Hematopoietic multipotent progenitor cell treated with erythropoietin and hydrocortisone succinate and interleukin-3 and kit ligand, for 17 days (in vitro differentiated cells): ENCODE data around the gene PRKRIP1.
"Not testable (repeated sequence)": the region's sequence is repeated elsewhere in the genome, so short reads cannot be mapped to it uniquely, and the experiment has no call there.

Experiments used
- DNase-seq: peaks from one replicate; pipeline ENCODE4 v3.0.0-alpha.2; 2015; ENCODE audit warnings: low spot score

The PRKRIP1 gene

DNA sequence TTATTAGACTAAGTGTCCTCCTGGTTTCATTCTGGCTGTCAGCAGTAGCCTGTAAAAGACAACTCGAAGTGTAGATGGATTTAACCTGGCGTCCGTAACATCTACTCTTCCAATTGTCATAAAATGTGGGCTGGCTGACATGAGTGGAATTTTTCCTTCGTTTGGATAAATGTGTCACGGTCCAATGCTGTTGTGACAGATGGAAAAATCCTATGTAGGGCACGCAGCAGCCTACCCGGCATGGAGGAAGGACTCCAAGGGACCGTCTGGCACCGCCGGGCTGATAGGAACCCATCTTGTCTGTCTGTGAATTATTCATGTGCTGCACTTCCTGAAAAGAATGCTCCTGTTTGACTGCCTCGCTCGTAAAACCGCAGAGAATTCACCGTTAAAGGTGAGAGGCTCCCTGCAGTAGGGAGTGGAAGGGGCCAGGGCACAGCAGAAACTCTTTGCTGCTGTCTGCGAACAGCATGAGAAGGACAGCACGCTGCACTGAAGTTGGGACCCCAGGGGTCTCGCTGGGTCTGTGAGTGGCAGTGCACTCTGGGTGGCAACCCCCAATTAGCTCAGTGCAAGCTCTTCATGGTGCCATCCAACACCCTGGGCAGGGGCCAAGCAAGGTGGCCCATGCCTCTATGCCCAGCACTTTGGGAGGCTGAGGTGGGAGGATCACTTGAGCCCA lies 35.6 kb downstream of the PRKRIP1 start:
- DNase-seq = no peak

GRCh38 chr7:102432442-102433218 lies 36.5 kb downstream of the PRKRIP1 start:
- DNase-seq = no peak

GRCh38 chr7:102433219-102434038 lies 37.3 kb downstream of the PRKRIP1 start, which contains the start of gene ORAI2:
TSS of gene ORAI2 (plus strand) at chr7:102433575. CDS start at chr7:102438957, 5,382 bp downstream.
- peak; percentile 44 for DNase-seq

- DNase-seq = no peak
Measured at GRCh38 chr7:102434039-102434486, 37.9 kb downstream of the PRKRIP1 start.

- DNase-seq = no peak
Measured at GRCh38 chr7:102436118-102436517, 40.0 kb downstream of the PRKRIP1 start.

GRCh38 chr7:102439963-102440795 lies 44.0 kb downstream of the PRKRIP1 start:
- no peak for DNase-seq

DNA sequence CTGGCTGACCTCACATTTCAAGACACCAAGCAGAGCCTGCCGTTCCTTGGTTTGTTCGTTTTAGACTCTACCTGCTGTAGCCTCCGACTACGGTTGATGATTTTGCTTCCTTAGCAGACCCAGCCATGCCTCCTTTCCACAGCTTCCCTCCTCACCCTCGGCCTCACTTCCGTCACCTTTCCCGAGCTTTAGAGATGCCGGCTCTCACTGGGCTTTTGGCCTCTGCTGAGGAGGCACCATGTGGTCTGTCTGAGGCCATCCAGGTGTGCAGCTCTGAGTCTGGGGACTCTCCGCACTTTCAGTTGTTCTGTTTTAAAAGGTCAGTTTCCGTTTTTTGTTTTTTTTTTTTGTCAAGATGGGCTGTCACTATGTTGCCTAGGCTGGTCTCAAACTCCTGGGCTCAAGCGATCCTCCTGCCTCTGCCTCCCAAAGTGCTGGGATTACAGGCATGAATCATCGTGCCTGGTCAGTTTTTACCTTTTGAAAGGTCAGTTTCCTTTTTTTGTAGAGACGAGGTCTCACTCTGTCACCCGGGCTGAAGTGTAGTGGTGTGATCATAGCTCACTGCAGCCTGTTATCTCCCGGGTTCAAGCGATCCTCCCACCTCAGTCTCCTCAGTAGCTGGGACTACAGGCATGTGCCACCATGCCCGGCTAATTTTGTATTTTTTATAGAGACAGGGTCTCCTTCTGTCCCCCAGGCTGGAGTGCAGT lies 49.0 kb downstream of the PRKRIP1 start:
- no peak for DNase-seq

- DNase-seq = no peak
Measured at GRCh38 chr7:102445674-102446071, 49.5 kb downstream of the PRKRIP1 start.

DNA sequence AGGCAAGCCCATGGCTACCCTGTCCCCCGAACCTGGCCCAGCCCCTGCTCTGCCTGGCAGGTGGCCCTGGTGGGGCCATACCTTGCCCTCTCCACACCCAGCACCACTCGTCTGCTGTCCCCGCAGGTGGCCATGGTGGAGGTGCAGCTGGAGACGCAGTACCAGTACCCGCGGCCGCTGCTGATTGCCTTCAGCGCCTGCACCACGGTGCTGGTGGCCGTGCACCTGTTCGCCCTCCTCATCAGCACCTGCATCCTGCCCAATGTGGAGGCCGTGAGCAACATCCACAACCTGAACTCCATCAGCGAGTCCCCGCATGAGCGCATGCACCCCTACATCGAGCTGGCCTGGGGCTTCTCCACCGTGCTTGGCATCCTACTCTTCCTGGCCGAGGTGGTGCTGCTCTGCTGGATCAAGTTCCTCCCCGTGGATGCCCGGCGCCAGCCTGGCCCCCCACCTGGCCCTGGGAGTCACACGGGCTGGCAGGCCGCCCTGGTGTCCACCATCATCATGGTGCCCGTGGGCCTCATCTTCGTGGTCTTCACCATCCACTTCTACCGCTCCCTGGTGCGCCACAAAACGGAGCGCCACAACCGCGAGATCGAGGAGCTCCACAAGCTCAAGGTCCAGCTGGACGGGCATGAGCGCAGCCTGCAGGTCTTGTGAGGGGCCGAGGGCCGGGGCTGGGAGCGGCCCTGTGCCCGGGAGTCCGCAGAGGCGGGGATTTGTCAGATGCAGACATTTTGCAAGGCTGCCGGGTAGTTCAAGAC lies 50.4 kb downstream of the PRKRIP1 start:
- DNase-seq = no peak

DNA sequence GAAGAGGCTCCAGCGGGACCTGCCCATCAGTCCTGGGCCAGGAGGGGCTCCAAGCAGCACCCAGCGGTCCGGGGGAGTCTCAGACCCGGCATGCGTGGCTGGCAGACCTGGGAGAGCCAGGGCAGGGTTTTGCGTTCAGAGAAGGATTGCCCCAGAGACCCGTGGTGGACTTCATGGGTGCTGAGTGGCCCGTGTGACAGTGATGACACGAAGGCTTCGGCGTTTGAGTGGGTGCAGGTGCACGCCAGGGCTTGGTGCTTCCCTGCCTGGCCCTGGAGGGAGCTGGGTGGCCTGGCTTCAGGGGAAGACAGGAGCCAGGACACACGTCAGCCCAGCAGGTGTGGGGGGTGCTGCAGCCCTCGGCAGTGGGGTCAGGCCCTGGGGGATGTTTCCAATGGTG lies 51.1 kb downstream of the PRKRIP1 start:
- no peak for DNase-seq

GRCh38 chr7:102449136-102449535 lies 53.0 kb downstream of the PRKRIP1 start:
- no peak for DNase-seq

DNA sequence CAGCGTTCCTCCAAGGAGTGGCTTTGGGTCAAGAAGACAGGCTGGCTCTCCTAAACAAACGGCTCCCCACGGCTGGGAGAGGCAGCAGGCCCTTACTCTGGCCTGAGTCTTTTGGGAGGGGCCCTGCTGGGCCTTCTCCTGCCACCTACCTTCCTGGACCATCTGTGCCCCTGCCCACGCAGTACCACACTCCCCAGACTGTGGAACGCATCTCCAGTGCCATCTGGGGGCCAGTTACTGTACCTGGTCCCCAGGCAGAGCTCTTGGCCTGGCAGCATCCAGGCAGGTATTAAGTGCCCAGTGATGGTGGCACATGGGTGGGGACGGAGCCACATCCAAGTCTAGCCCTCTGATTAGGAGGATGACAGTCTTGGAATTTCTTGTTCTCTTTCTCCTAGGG lies 54.1 kb downstream of the PRKRIP1 start:
- no peak for DNase-seq

GRCh38 chr7:102451371-102452054 lies 55.4 kb downstream of the PRKRIP1 start:
- no peak for DNase-seq

- DNase-seq = no peak
Measured at GRCh38 chr7:102452451-102452850, 56.3 kb downstream of the PRKRIP1 start.

DNA sequence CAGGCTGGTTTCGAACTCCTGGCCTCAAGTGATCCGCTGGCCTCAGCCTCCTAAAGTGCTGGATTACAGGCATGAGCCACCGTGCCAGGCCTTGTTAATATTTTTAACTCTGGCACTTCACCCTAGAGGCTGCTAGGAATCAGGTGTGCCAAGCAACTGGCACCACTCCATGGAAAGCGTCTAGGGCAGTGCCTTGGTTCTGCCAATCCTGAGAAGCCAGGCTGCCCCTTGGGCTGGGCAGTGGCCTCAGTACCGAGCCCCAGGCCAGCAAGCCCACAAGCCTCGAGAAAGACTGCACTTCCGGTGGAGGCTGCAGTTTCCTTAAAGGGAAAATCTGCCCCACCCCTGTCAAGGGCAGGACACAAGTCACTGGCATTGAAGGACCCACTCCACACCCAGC lies 57.2 kb downstream of the PRKRIP1 start:
- DNase-seq = no peak

DNA sequence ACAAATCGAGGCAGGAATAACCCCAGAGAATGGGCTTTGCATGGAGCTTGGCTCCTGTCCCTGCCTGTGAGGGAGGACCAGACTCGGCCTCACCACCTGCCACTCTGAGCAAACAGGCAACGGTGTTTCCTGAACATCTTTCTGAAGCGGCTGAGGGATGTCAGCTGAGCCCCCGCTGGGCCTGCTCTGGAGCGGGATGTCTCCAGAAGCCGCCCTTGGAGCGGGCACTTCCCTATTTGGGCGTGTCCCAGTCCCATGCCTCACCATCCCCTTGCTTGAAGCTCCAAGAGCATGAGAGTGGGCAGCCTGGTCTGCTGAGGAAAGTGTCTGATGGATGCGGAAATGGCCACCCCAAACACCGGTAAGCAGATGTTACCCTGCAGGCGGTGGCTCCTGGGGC lies 58.3 kb downstream of the PRKRIP1 start:
- no peak for DNase-seq

DNA sequence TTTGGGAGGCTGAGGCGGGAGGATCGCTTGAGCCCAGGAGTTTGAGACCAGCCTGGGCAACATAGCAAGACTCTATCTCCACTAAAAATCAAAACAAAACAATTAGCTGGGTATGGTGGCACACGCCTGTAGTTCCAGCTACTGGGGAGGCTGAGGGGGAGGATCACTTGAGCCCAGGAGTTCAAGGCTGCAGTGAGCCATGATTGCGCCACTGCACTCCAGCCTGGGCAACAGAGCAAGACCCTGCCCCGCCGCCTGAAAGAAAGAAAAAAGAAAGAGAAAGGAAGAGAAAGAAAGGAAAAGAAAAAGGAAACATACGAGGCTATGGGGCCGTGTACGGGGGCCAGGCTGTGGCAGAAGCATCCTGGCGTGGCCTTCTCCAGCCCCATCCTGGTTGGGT lies 58.8 kb downstream of the PRKRIP1 start:
- not testable (repeated sequence) for DNase-seq

DNA sequence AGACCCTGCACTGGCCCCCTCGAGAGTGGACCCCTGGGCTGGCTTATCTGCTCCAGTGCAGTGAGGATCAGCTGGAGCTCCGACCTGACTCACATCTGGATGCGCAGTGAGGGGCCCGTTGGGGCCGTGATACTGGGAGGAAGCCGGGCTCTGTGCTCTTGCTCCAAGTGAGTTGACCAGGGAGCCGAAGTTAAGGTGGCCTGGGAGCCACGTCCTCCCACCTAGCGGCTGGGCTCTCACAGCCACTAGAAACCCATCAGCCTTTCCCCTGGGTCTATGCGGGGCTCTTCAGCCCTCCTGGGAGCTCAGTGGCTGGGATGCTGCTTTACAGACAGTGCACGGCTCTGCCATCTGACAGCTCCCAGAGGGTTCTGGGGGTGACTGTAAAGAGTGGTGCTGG lies 59.4 kb downstream of the PRKRIP1 start:
- no peak for DNase-seq

GRCh38 chr7:102456327-102456726 lies 60.2 kb downstream of the PRKRIP1 start:
- no peak for DNase-seq
